Loucy (cell line): ENCODE results near the gene SLC6A11.

Source experiments
- H2AFZ ChIP-seq: fragments of 200-600 bp; sonication (generic); 2 replicates; pipeline ENCODE4 v1.6.0; 2016; ENCODE audit warnings: antibody characterized with exemption, mild to moderate bottlenecking, low read length, moderate library complexity
- H3F3A ChIP-seq: fragments of 200-600 bp; 2 replicates; pipeline ENCODE4 v1.6.0; 2016; ENCODE audit warnings: antibody characterized with exemption, low read depth, mild to moderate bottlenecking
- H3K27me3 ChIP-seq: fragments of 200-600 bp; sonication (generic); 2 replicates; pipeline ENCODE4 v1.6.1; 2014; ENCODE audit warnings: low read length, mild to moderate bottlenecking; ENCODE audit not compliant: insufficient read depth, poor library complexity, severe bottlenecking
- H3K36me3 ChIP-seq: fragments of 200-600 bp; sonication (generic); 2 replicates; pipeline ENCODE4 v1.6.1; 2016; ENCODE audit warnings: low read length; ENCODE audit not compliant: insufficient read depth
- H3K4me1 ChIP-seq: fragments of 200-600 bp; sonication (generic); 2 replicates; pipeline ENCODE4 v1.5.1; 2014; ENCODE audit warnings: low read length, mild to moderate bottlenecking; ENCODE audit not compliant: insufficient read depth, poor library complexity, severe bottlenecking
- H3K4me2 ChIP-seq: fragments of 200-600 bp; sonication (generic); 2 replicates; pipeline ENCODE4 v1.6.0; 2014; ENCODE audit warnings: antibody characterized with exemption, low read length, low read depth, mild to moderate bottlenecking; ENCODE audit not compliant: poor library complexity, severe bottlenecking
- H3K4me3 ChIP-seq: fragments of 200-600 bp; sonication (generic); 2 replicates; pipeline ENCODE4 v1.5.1; 2014; ENCODE audit warnings: low read length, mild to moderate bottlenecking, mixed read lengths; ENCODE audit not compliant: poor library complexity, severe bottlenecking
- H3K79me2 ChIP-seq: fragments of 200-600 bp; sonication (generic); 2 replicates; pipeline ENCODE4 v1.6.1; 2014; ENCODE audit warnings: low read length; ENCODE audit not compliant: insufficient read depth
- H3K9ac ChIP-seq: fragments of 200-600 bp; sonication (generic); 2 replicates; pipeline ENCODE4 v1.6.0; 2014; ENCODE audit warnings: mild to moderate bottlenecking, low read depth, low read length, moderate library complexity; ENCODE audit not compliant: poor library complexity, severe bottlenecking
- H3K9me2 ChIP-seq: fragments of 200-600 bp; sonication (generic); replicated peaks from 2 replicates; pipeline ENCODE4 v1.6.1; 2016; ENCODE audit warnings: low read depth, low read length, mixed read lengths
- H3K9me3 ChIP-seq: fragments of 200-600 bp; sonication (generic); 2 replicates; pipeline ENCODE4 v1.6.1; 2014; ENCODE audit warnings: mild to moderate bottlenecking, antibody characterized with exemption, low read length, low read depth; ENCODE audit not compliant: insufficient read depth
- H4K20me1 ChIP-seq: fragments of 200-600 bp; sonication (generic); 2 replicates; pipeline ENCODE4 v1.6.0; 2014; ENCODE audit warnings: antibody characterized with exemption, low read length, mild to moderate bottlenecking; ENCODE audit not compliant: insufficient read depth, poor library complexity, severe bottlenecking
- CTCF ChIP-seq: fragments of 200-600 bp; sonication (generic); conservative IDR thresholded peaks from 2 replicates; pipeline ENCODE4 v1.5.1; 2014; ENCODE audit warnings: mild to moderate bottlenecking, antibody characterized with exemption, low read length
- EZH2phosphoT487 ChIP-seq: fragments of 200-600 bp; IDR thresholded peaks from 2 replicates; pipeline ENCODE4 v1.6.1; 2018; ENCODE audit warnings: antibody characterized with exemption, mild to moderate bottlenecking, moderate library complexity, borderline replicate concordance

Gene SLC6A11

GRCh38 chr3:10857235-10857634 lies 41.2 kb downstream of the SLC6A11 start:
- no peaks in the 10 kb centered on the region for H3K36me3 ChIP-seq
- no peaks in the 10 kb centered on the region for H3K27me3 ChIP-seq
- no peak overlapping the region for H3K9ac ChIP-seq
- H4K20me1 ChIP-seq = no peaks in the 10 kb centered on the region
- no peaks in the 10 kb centered on the region for H3K9me3 ChIP-seq
- no peaks in the 10 kb centered on the region for H3F3A ChIP-seq
- H3K4me1 ChIP-seq = no peaks in the 10 kb centered on the region
- no peak for TF ChIP-seq CTCF
- no peak for TF ChIP-seq EZH2phosphoT487
- no peaks in the 10 kb centered on the region for H3K9me2 ChIP-seq
- H3K4me2 ChIP-seq = no peak overlapping the region
- no peak overlapping the region for H2AFZ ChIP-seq
- H3K79me2 ChIP-seq = no peaks in the 10 kb centered on the region
- H3K4me3 ChIP-seq = no peak overlapping the region

GRCh38 chr3:10858091-10858490 lies 42.1 kb downstream of the SLC6A11 start:
- Histone ChIP-seq H3F3A (no peaks in the 10 kb centered on the region), H3K4me2 (no peak overlapping the region), H3K9ac (no peak overlapping the region)

GRCh38 chr3:10867384-10867783 lies 51.4 kb downstream of the SLC6A11 start:
- Histone ChIP-seq H3K4me1 (no peaks in the 10 kb centered on the region), H3F3A (no peaks in the 10 kb centered on the region)
- no peak for TF ChIP-seq EZH2phosphoT487
- TF ChIP-seq CTCF = no peak

More at GRCh38 chr3:10858091-10858490, 42.1 kb downstream of the SLC6A11 start:
- TF ChIP-seq EZH2phosphoT487 (no peak), CTCF (no peak)
- Histone ChIP-seq H3K27me3 (no peaks in the 10 kb centered on the region), H3K36me3 (no peaks in the 10 kb centered on the region), H3K79me2 (no peaks in the 10 kb centered on the region), H2AFZ (no peak overlapping the region), H3K9me3 (no peaks in the 10 kb centered on the region), H4K20me1 (no peaks in the 10 kb centered on the region), H3K4me3 (no peak overlapping the region), H3K4me1 (no peaks in the 10 kb centered on the region), H3K9me2 (no peaks in the 10 kb centered on the region)

More at GRCh38 chr3:10867384-10867783, 51.4 kb downstream of the SLC6A11 start:
- Histone ChIP-seq H3K4me2 (no peak overlapping the region), H2AFZ (no peak overlapping the region), H3K9me2 (no peaks in the 10 kb centered on the region), H4K20me1 (no peaks in the 10 kb centered on the region), H3K79me2 (no peaks in the 10 kb centered on the region), H3K4me3 (no peak overlapping the region), H3K27me3 (no peaks in the 10 kb centered on the region), H3K9ac (no peak overlapping the region), H3K36me3 (no peaks in the 10 kb centered on the region), H3K9me3 (no peaks in the 10 kb centered on the region; the same call in 1 of the 2 replicates)
